IMR-90 (cell line): ENCODE measurements around the gene KRT73. TPM values are rescaled to one million over a fixed set of nuclear protein-coding genes. Genes with fewer than 3 reads are reported as not detected.
A peak's percentile ranks its signal among the peaks of the same experiment; 100 is the strongest.

Source experiments
- ATAC-seq: fragments of 200-7000 bp; cut with Tn5 transposase; 2 replicates; pipeline ENCODE4 v1.9.1; 2020; ENCODE audit warnings: low read depth, mild to moderate bottlenecking, moderate library complexity
- BruUV-seq: library from RNA; stranded (reverse); fragments of 400-500 nt; replicated peaks from 2 replicates; lab custom pipeline; 2021; lab: Mats Ljungman, UMichigan
- CTCF ChIA-PET: fragments of 300-600 bp; formaldehyde crosslinking; extraction: SDS; loops from one replicate; lab custom pipeline; 2021; ENCODE audit warnings: antibody characterized with exemption; lab: Yijun Ruan, JAX
- POLR2A ChIA-PET: fragments of 300-600 bp; sonication (Branson Sonifier 250); formaldehyde crosslinking; loops from one replicate; lab custom pipeline; 2022; ENCODE audit warnings: antibody characterized with exemption; ENCODE audit not compliant: unreplicated experiment; lab: Charles Lee
- DNase-seq: peaks from one replicate; pipeline ENCODE4 v3.0.0; 2013
- H2AFZ ChIP-seq: replicated peaks from 2 replicates; pipeline ENCODE3; 2013; ENCODE audit warnings: low read length, mild to moderate bottlenecking; ENCODE audit not compliant: poor library complexity
- H2AK5ac ChIP-seq: 2 replicates; pipeline ENCODE4 v1.6.1; 2013; ENCODE audit warnings: low read depth, low read length, inconsistent platforms
- H2AK9ac ChIP-seq: replicated peaks from 2 replicates; pipeline ENCODE3; 2013; ENCODE audit warnings: mild to moderate bottlenecking, low read depth, low read length, moderate library complexity; ENCODE audit not compliant: poor library complexity
- H2BK120ac ChIP-seq: 2 replicates; pipeline ENCODE4 v1.6.1; 2013; ENCODE audit warnings: low read depth, low read length, inconsistent platforms
- H2BK15ac ChIP-seq: 3 replicates; pipeline ENCODE4 v1.6.1; 2013; ENCODE audit warnings: low read depth, low read length, inconsistent platforms
- H2BK20ac ChIP-seq: 2 replicates; pipeline ENCODE4 v1.6.1; 2013; ENCODE audit warnings: low read depth, mild to moderate bottlenecking, inconsistent platforms, low read length, moderate library complexity
- H2BK5ac ChIP-seq: 2 replicates; pipeline ENCODE4 v1.6.1; 2013; ENCODE audit warnings: mild to moderate bottlenecking, low read depth, low read length, inconsistent platforms; ENCODE audit not compliant: poor library complexity, severe bottlenecking
- H3K14ac ChIP-seq: replicated peaks from 2 replicates; pipeline ENCODE4 v1.6.1; 2013; ENCODE audit warnings: low read depth, low read length, inconsistent platforms
- H3K18ac ChIP-seq: 2 replicates; pipeline ENCODE4 v1.6.1; 2013; ENCODE audit warnings: low read depth, low read length, control low read depth
- H3K23ac ChIP-seq: 2 replicates; pipeline ENCODE4 v1.6.1; 2013; ENCODE audit warnings: low read depth, low read length, inconsistent platforms
- H3K27ac ChIP-seq: 2 replicates; pipeline ENCODE4 v1.5.1; 2013; ENCODE audit warnings: mild to moderate bottlenecking, control low read depth, low read length; ENCODE audit not compliant: insufficient read depth
- H3K27me3 ChIP-seq: 2 replicates; pipeline ENCODE4 v1.6.1; 2013; ENCODE audit warnings: low read length; ENCODE audit not compliant: control insufficient read depth, insufficient read depth
- H3K36me3 ChIP-seq: 2 replicates; pipeline ENCODE4 v1.6.1; 2013; ENCODE audit warnings: low read length, mixed read lengths; ENCODE audit not compliant: control insufficient read depth, insufficient read depth
- H3K4ac ChIP-seq: 2 replicates; pipeline ENCODE4 v1.6.1; 2013; ENCODE audit warnings: low read depth, low read length, inconsistent platforms
- H3K4me1 ChIP-seq: 2 replicates; pipeline ENCODE4 v1.6.1; 2013; ENCODE audit warnings: low read length, mixed read lengths; ENCODE audit not compliant: control insufficient read depth, insufficient read depth
- H3K4me2 ChIP-seq: 2 replicates; pipeline ENCODE4 v1.6.1; 2013; ENCODE audit warnings: low read depth, mild to moderate bottlenecking, control low read depth, low read length, moderate library complexity
- H3K4me3 ChIP-seq: 2 replicates; pipeline ENCODE4 v1.5.1; 2013; ENCODE audit warnings: low read depth, mild to moderate bottlenecking, control low read depth, low read length, moderate library complexity; ENCODE audit not compliant: insufficient read depth
- H3K56ac ChIP-seq: 2 replicates; pipeline ENCODE4 v1.6.1; 2013; ENCODE audit warnings: low read length, inconsistent platforms; ENCODE audit not compliant: insufficient read depth; ENCODE audit errors: extremely low read depth
- H3K79me1 ChIP-seq, 2 experiments: 2 replicates each; pipeline ENCODE4 v1.6.1; 2013; ENCODE audit warnings: low read length in 2 of 2, inconsistent platforms in 1 of 2, low read depth in 1 of 2
- H3K9ac ChIP-seq: 2 replicates; pipeline ENCODE4 v1.6.1; 2013; ENCODE audit warnings: low read depth, low read length, control low read depth
- H3K9me1 ChIP-seq: 2 replicates; pipeline ENCODE4 v1.6.1; 2013; ENCODE audit warnings: low read length, inconsistent platforms; ENCODE audit not compliant: insufficient read depth
- H3K9me3 ChIP-seq: 2 replicates; pipeline ENCODE4 v1.6.1; 2013; ENCODE audit warnings: low read length; ENCODE audit not compliant: control insufficient read depth, insufficient read depth
- H4K20me1 ChIP-seq: 2 replicates; pipeline ENCODE4 v1.6.1; 2013; ENCODE audit warnings: low read length, inconsistent platforms; ENCODE audit not compliant: insufficient read depth
- H4K5ac ChIP-seq: 2 replicates; pipeline ENCODE4 v1.6.1; 2013; ENCODE audit warnings: mild to moderate bottlenecking, low read depth, low read length, control low read depth
- H4K8ac ChIP-seq, 2 experiments: 2 replicates each; pipeline ENCODE4 v1.6.1; 2013; ENCODE audit warnings: low read depth in 2 of 2, low read length in 2 of 2, control low read depth in 1 of 2, inconsistent platforms in 1 of 2
- H4K91ac ChIP-seq: 2 replicates; pipeline ENCODE4 v1.6.1; 2013; ENCODE audit warnings: low read depth, low read length, inconsistent platforms; ENCODE audit not compliant: insufficient read depth
- CEBPB ChIP-seq: IDR thresholded peaks from 2 replicates; pipeline ENCODE4 v1.6.1; 2012; ENCODE audit warnings: low read depth, low read length, improper control_type of control experiment
- MAZ ChIP-seq: IDR thresholded peaks from 2 replicates; pipeline ENCODE4 v1.6.1; 2012; ENCODE audit warnings: low read depth, mild to moderate bottlenecking, low read length, improper control_type of control experiment, moderate library complexity, borderline replicate concordance
- MXI1 ChIP-seq: IDR thresholded peaks from 2 replicates; pipeline ENCODE4 v1.6.1; 2012; ENCODE audit warnings: low read depth, mild to moderate bottlenecking, low read length, moderate library complexity, borderline replicate concordance
- POLR2A ChIP-seq: IDR thresholded peaks from 2 replicates; pipeline ENCODE4 v1.6.1; 2012; ENCODE audit warnings: mild to moderate bottlenecking, low read depth, low read length
- SMC3 ChIP-seq: fragments of 150-350 bp; IDR thresholded peaks from 2 replicates; pipeline ENCODE4 v1.6.1; 2016; ENCODE audit warnings: low read depth, mild to moderate bottlenecking, antibody characterized with exemption, low read length, moderate library complexity
- WGBS, 2 experiments: methylation state at CpG; one replicate each; pipeline versions ENCODE4 v1.1.5 to v1.1.7; 2013; ENCODE audit warnings: missing lambda C conversion rate in 2 of 2; ENCODE audit not compliant: insufficient read length in 1 of 2; ENCODE audit errors: extremely low coverage in 2 of 2; 5-methylcytosine and 5-hydroxymethylcytosine counted together
- dilution Hi-C: fragments of 300-500 bp; cut with HindIII; formaldehyde crosslinking; loops from one replicate; pipeline ENCODE4 v1.14.3; 2018; ENCODE audit warnings: low sequenced_read_pairs; ENCODE audit not compliant: unreplicated experiment
- in situ Hi-C: fragments of 300-500 bp; cut with MboI; formaldehyde crosslinking; loops from 3 replicates; pipeline ENCODE4 v1.14.3; 2019; ENCODE audit warnings: low sequenced_read_pairs, inconsistent platforms, mixed read lengths
- intact Hi-C: fragments of 100-400 bp; cut with micrococcal nuclease; formaldehyde crosslinking; loops from 2 replicates; pipeline ENCODE4 v1.10.0; 2022
- polyA plus RNA-seq, 3 experiments: library from polyadenylated mRNA; depleted of rRNA; stranded (reverse); fragments of >200 nt; gene quantifications; 2 replicates each; pipeline ENCODE4 v1.2.3, GENCODE V29; 2012; ENCODE audit warnings: low replicate concordance in 1 of 3
- total RNA-seq: library from RNA; depleted of rRNA; stranded (reverse); fragments of >200 nt; gene quantifications from 2 replicates; pipeline ENCODE4 v1.2.3, GENCODE V29; 2012
- TF ChIP-seq, protein P1 (sequence below): conservative IDR thresholded peaks from 2 replicates; pipeline ENCODE4 v1.5.1; 2012; ENCODE audit warnings: mild to moderate bottlenecking, low read depth, low read length, improper control_type of control experiment

KRT73 gene
- total and polyA plus RNA-seq, 2 of the 4 experiments (the other 2 are of a cell fraction) = not detected

DNA sequence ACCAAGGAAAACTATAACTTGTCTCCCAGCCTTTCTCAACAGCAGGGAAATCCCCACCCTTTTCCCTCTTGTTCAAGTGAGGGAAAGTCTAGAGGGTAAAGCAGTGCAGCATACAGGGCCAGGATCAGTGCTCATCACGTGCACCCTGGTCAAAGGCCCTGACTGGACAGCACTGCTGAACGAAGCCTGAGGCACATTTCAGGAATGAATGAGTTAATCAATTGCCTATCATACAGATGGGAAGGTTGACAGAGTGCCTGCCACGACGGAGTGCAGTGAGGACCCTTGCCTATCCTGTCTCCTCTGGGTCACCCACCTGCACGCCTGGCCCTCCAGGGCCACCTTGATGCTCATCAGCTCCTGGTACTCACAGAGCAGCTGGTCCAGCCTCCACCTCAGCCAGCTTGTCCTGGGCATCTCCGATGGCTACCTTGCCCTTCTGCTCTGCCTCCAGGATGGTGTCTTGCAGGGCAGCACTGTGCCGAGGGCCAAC lies 11.7 kb upstream of the KRT73 start:
- Histone ChIP-seq H3K4me1 (no peaks in the 10 kb centered on the region), H3K18ac (no peak overlapping the region), H3K27me3 (peaks cover 10% of the 10 kb centered on the region), H2BK120ac (no peak overlapping the region), H2AK5ac (no peak overlapping the region), H3K79me1 (no peaks in the 10 kb centered on the region), H3K4ac (no peak overlapping the region), H3K9me1 (no peaks in the 10 kb centered on the region), H3K23ac (no peak overlapping the region), H3K27ac (no peak overlapping the region), H3K14ac (no peak overlapping the region), H4K5ac (no peak overlapping the region), H3K4me3 (no peak overlapping the region), H2BK15ac (no peak overlapping the region), H3K9me3 (no peaks in the 10 kb centered on the region), H4K20me1 (no peaks in the 10 kb centered on the region; the same call in 1 of the 2 replicates), H4K91ac (no peak overlapping the region), H3K9ac (no peak overlapping the region), H3K56ac (no peak overlapping the region), H4K8ac (no peak overlapping the region), H3K4me2 (no peak overlapping the region), H2BK5ac (no peak overlapping the region), H2BK20ac (no peak overlapping the region), H2AFZ (no peak overlapping the region), H3K36me3 (no peaks in the 10 kb centered on the region), H2AK9ac (peak overlapping the region; percentile 18)
- intact Hi-C loops = no loop called here
- POLR2A ChIA-PET = no interaction called here
- no TSS peak for BruUV-seq
- TF ChIP-seq, protein P1, sequence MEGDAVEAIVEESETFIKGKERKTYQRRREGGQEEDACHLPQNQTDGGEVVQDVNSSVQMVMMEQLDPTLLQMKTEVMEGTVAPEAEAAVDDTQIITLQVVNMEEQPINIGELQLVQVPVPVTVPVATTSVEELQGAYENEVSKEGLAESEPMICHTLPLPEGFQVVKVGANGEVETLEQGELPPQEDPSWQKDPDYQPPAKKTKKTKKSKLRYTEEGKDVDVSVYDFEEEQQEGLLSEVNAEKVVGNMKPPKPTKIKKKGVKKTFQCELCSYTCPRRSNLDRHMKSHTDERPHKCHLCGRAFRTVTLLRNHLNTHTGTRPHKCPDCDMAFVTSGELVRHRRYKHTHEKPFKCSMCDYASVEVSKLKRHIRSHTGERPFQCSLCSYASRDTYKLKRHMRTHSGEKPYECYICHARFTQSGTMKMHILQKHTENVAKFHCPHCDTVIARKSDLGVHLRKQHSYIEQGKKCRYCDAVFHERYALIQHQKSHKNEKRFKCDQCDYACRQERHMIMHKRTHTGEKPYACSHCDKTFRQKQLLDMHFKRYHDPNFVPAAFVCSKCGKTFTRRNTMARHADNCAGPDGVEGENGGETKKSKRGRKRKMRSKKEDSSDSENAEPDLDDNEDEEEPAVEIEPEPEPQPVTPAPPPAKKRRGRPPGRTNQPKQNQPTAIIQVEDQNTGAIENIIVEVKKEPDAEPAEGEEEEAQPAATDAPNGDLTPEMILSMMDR = no peak
- no peak for TF ChIP-seq MXI1
- no peak for TF ChIP-seq SMC3
- TF ChIP-seq POLR2A = no peak
- no peak for TF ChIP-seq CEBPB
- TF ChIP-seq MAZ = no peak
- ATAC-seq (no peak), DNase-seq (no peak)
- CTCF ChIA-PET = no interaction called here
- dilution Hi-C loops = no loop called here
- WGBS, 2 experiments = no CpG with 5 or more reads among the region's 7 CpGs
- in situ Hi-C loops = no loop called here
